SU-DHL-6 (cell line): ENCODE results near the gene SLFNL1.
A peak's percentile ranks its signal among the peaks of the same experiment; 100 is the strongest.

ENCODE experiments used
- H2AFZ ChIP-seq: fragments of 200-600 bp; sonication (generic); 2 replicates; pipeline ENCODE4 v1.6.1; 2014; ENCODE audit warnings: low read depth, mild to moderate bottlenecking, moderate library complexity, mixed read lengths, antibody characterized with exemption, low read length; ENCODE audit not compliant: severe bottlenecking
- H3F3A ChIP-seq: fragments of 200-600 bp; shearing (Covaris generic); 2 replicates; pipeline ENCODE4 v1.6.0; 2016; ENCODE audit warnings: antibody characterized with exemption, mild to moderate bottlenecking; ENCODE audit not compliant: insufficient read depth
- H3K27ac ChIP-seq: fragments of 200-600 bp; sonication (generic); 2 replicates; pipeline ENCODE4 v1.5.1; 2016; ENCODE audit warnings: low read depth, mild to moderate bottlenecking, low read length, moderate library complexity, mixed read lengths
- H3K27me3 ChIP-seq: fragments of 200-600 bp; sonication (generic), shearing (Covaris generic); 2 replicates; pipeline ENCODE4 v1.6.0; 2014; ENCODE audit warnings: mild to moderate bottlenecking, low read length
- H3K36me3 ChIP-seq: fragments of 200-600 bp; sonication (generic); 2 replicates; pipeline ENCODE4 v1.6.1; 2014; ENCODE audit warnings: mild to moderate bottlenecking, low read length, mixed read lengths
- H3K4me2 ChIP-seq: fragments of 300-600, 200-600 bp; shearing (Covaris generic), sonication (generic); 2 replicates; pipeline ENCODE4 v1.6.0; 2014; ENCODE audit warnings: low read length, low read depth, mild to moderate bottlenecking; ENCODE audit not compliant: poor library complexity, severe bottlenecking
- H3K4me3 ChIP-seq: fragments of 200-600 bp; sonication (generic); 2 replicates; pipeline ENCODE4 v1.5.1; 2014; ENCODE audit warnings: antibody characterized with exemption, low read length, mild to moderate bottlenecking, mixed read lengths; ENCODE audit not compliant: insufficient read depth, poor library complexity, severe bottlenecking
- H3K79me2 ChIP-seq: fragments of 200-600 bp; sonication (generic); 2 replicates; pipeline ENCODE4 v1.6.1; 2014; ENCODE audit warnings: mild to moderate bottlenecking, low read length, moderate library complexity; ENCODE audit not compliant: insufficient read depth
- H3K9ac ChIP-seq: fragments of 200-600 bp; sonication (generic); 2 replicates; pipeline ENCODE4 v1.7.0; 2014; ENCODE audit warnings: mild to moderate bottlenecking, low read length
- H3K9me2 ChIP-seq: fragments of 200-600 bp; sonication (generic); replicated peaks from 2 replicates; pipeline ENCODE4 v1.6.1; 2014; ENCODE audit warnings: low read length; ENCODE audit not compliant: insufficient read depth
- H3K9me3 ChIP-seq: fragments of 200-600 bp; sonication (generic); 2 replicates; pipeline ENCODE4 v1.6.1; 2014; ENCODE audit warnings: low read length, mixed read lengths; ENCODE audit not compliant: insufficient read depth
- H4K20me1 ChIP-seq: fragments of 200-600 bp; sonication (generic); 2 replicates; pipeline ENCODE4 v1.6.1; 2014; ENCODE audit warnings: low read depth, mild to moderate bottlenecking, antibody characterized with exemption, low read length, moderate library complexity, mixed read lengths
- CTCF ChIP-seq: fragments of 200-600 bp; sonication (generic); IDR thresholded peaks from one replicate; pipeline ENCODE4 v1.5.1; 2017; ENCODE audit warnings: antibody characterized with exemption, mild to moderate bottlenecking, low read length, moderate library complexity; ENCODE audit not compliant: insufficient read depth, poor library complexity, severe bottlenecking
- EZH2phosphoT487 ChIP-seq: fragments of 200-600 bp; sonication (generic), shearing (Covaris generic); conservative IDR thresholded peaks from 2 replicates; pipeline ENCODE4 v1.6.1; 2018; ENCODE audit warnings: mild to moderate bottlenecking, antibody characterized with exemption, low read length, moderate library complexity, mixed read lengths

Gene SLFNL1

GRCh38 chr1:41021526-41022308 is at the start of gene SLFNL1:
Gene SLFNL1, minus strand, starts transcription at chr1:41021725. Its CDS starts 1,065 bp downstream, at chr1:41020660.
- Histone ChIP-seq H3K27ac (no peak within 1 kb of the TSS), H3F3A (no peaks in the 10 kb centered on the region; the same call in 1 of the 2 replicates), H3K4me2 (no peak within 1 kb of the TSS), H3K27me3 (no peaks in the 10 kb centered on the region), H3K4me3 (no peak within 1 kb of the TSS), H3K9me3 (no peaks in the 10 kb centered on the region), H3K9ac (no peak within 1 kb of the TSS), H3K9me2 (no peaks in the 10 kb centered on the region), H3K79me2 (no peaks in the 10 kb centered on the region), H4K20me1 (no peaks in the 10 kb centered on the region), H3K36me3 (no peaks in the 10 kb centered on the region), H2AFZ (no peak within 1 kb of the TSS)
- TF ChIP-seq CTCF, result no peak
- TF ChIP-seq EZH2phosphoT487, result no peak

GRCh38 chr1:41056907-41057306 is 35.4 kb upstream of the SLFNL1 start:
- Histone ChIP-seq H3K27ac (no peak overlapping the region), H3K9me2 (no peaks in the 10 kb centered on the region), H3F3A (no peaks in the 10 kb centered on the region), H3K9me3 (no peaks in the 10 kb centered on the region), H3K27me3 (no peaks in the 10 kb centered on the region), H3K9ac (no peak overlapping the region), H2AFZ (no peak overlapping the region), H3K79me2 (no peaks in the 10 kb centered on the region), H3K4me3 (no peak overlapping the region), H4K20me1 (no peaks in the 10 kb centered on the region), H3K4me2 (no peak overlapping the region), H3K36me3 (0 out of 2 replicates have a peak, but pooled peaks cover 2% of the 10 kb centered on the region)
- TF ChIP-seq EZH2phosphoT487 (no peak), CTCF (no peak)

- Histone ChIP-seq H4K20me1 (no peaks in the 10 kb centered on the region), H3K79me2 (no peaks in the 10 kb centered on the region), H3K9me3 (no peaks in the 10 kb centered on the region), H3K4me2 (no peak overlapping the region), H3K27ac (0 out of 2 replicates have a peak overlapping the region, but pooled peaks have one; percentile 26), H3K27me3 (no peaks in the 10 kb centered on the region), H2AFZ (no peak overlapping the region), H3K36me3 (no peaks in the 10 kb centered on the region; the same call in 1 of the 2 replicates), H3K4me3 (no peak overlapping the region), H3F3A (no peaks in the 10 kb centered on the region), H3K9me2 (no peaks in the 10 kb centered on the region), H3K9ac (no peak overlapping the region)
- no peak for TF ChIP-seq EZH2phosphoT487
- TF ChIP-seq CTCF, result no peak
These were observed 31.8 kb upstream of the SLFNL1 start for GRCh38 chr1:41053316-41053715.
